ENCODE results near the gene CRIP1.

DNA sequence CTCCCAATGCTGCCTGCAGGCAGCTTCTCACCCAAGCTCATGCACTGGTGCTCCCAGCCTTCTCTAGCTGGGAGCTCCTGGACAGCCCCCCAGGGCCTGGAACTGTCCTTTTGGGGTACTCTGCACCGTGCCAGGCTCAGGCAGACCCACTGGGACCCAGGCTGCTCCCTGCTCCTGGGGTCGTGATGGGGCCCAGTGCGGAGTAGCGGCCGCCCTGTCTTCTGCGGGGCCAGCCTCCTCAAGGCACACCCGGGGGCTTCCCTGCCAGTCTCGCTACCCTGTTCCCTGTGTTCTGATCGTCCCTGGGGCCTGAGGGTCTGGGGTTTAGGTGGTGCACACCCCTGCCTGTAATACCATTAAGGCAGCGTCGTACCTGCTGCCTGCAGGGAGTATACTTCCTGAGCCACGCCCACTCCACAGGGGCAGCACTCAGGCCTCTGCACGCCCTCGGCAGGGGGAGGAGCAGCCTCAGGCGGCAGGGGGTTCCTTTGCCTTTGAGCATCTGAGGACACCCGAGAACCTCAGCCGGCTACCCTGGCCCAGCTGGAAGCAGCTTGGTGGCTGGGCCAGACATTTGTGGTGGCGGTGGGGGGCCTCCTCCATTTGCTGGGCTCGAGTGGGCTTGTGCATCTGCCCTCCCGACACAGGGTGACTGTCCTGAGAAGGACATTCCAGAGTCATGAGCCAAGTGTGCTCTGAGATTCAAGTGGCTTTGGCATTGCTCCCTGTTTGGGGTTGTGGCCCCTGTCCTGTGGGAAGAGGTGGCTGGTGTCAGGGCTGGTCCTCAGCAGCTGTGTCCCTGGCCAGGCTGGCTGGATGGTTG lies 21.3 kb upstream of the CRIP1 start:
- TF ChIP-seq, protein P1, sequence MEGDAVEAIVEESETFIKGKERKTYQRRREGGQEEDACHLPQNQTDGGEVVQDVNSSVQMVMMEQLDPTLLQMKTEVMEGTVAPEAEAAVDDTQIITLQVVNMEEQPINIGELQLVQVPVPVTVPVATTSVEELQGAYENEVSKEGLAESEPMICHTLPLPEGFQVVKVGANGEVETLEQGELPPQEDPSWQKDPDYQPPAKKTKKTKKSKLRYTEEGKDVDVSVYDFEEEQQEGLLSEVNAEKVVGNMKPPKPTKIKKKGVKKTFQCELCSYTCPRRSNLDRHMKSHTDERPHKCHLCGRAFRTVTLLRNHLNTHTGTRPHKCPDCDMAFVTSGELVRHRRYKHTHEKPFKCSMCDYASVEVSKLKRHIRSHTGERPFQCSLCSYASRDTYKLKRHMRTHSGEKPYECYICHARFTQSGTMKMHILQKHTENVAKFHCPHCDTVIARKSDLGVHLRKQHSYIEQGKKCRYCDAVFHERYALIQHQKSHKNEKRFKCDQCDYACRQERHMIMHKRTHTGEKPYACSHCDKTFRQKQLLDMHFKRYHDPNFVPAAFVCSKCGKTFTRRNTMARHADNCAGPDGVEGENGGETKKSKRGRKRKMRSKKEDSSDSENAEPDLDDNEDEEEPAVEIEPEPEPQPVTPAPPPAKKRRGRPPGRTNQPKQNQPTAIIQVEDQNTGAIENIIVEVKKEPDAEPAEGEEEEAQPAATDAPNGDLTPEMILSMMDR (conservative IDR thresholded peaks at IDR 0.05; ENCODE audit: low read length), result no peak
- no peak for TF ChIP-seq EZH2phosphoT487 (IDR thresholded peaks at IDR 0.05; ENCODE audit: borderline replicate concordance)
